BJ (cell line): Measurements from ENCODE around the gene TWF2. TPM values are rescaled to one million over a fixed set of nuclear protein-coding genes. Genes with fewer than 3 reads are reported as not detected.

Experiments
- CTCF ChIA-PET: fragments of 350-600 bp; formaldehyde crosslinking; extraction: SDS; loops from one replicate; lab custom pipeline; 2021; ENCODE audit warnings: antibody characterized with exemption, inconsistent platforms; lab: Yijun Ruan, JAX
- POLR2A ChIA-PET: fragments of 300-600 bp; sonication (Branson Sonifier 250); formaldehyde crosslinking; extraction: SDS; loops from one replicate; lab custom pipeline; 2021; ENCODE audit warnings: antibody characterized with exemption; lab: Charles Lee
- DNase-seq: peaks from one replicate; pipeline ENCODE4 v3.0.0-alpha.2; 2011; ENCODE audit warnings: low read depth
- H3K27me3 ChIP-seq: 2 replicates; pipeline ENCODE4 v1.6.0; 2011; ENCODE audit warnings: low read length; ENCODE audit not compliant: control insufficient read depth, insufficient read depth
- H3K36me3 ChIP-seq: 2 replicates; pipeline ENCODE4 v1.5.1; 2011; ENCODE audit warnings: low read length; ENCODE audit not compliant: control insufficient read depth, insufficient read depth
- H3K4me3 ChIP-seq: 2 replicates; pipeline ENCODE4 v1.5.1; 2011; ENCODE audit warnings: low read depth, mild to moderate bottlenecking, control low read depth, low read length
- polyA plus RNA-seq: library from polyadenylated mRNA; depleted of rRNA; stranded (reverse); fragments of >200 nt; gene quantifications from 2 replicates; pipeline ENCODE4 v1.2.3, GENCODE V29; 2011
- TF ChIP-seq, protein P1 (sequence below): IDR thresholded peaks from 2 replicates; pipeline ENCODE4 v1.5.1; 2011; ENCODE audit warnings: low read depth, mild to moderate bottlenecking, control low read depth, inconsistent platforms, low read length, moderate library complexity; ENCODE audit not compliant: insufficient read depth

TWF2 gene
- polyA plus RNA-seq, 1 experiment, result 205 TPM

DNA sequence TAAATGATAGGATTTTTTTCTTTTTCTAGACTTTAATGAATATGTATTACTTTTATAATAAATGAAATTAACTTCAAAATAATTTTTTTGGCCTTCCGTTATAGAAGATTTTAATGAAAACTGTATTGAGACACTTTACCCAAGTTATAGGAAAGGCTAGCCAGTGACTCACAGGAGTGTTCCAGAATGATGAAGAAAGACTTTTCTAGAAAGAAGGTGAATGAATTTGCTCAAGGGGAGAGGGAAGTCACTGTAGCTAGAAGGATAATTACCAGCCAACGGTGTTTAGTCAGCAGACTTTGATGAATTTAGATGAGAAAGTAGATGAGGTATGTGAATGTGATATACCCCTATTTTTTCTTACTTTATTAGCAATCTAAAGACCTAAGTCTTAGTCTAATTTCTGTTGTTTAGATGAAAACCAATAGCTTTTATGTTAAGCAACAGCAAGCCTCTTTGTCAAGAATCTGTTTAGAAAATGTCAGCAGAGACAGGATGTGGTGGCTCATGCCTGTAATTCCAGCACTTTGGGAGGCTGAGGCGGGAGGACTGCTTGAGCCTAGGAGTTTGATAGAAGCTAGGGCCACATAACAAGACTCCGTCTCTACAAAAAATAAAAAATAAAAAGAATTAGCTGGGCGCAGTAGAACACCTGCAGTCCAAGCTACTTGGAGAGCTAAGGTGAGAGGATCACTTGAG lies 37.8 kb downstream of the TWF2 start:
- POLR2A ChIA-PET, result interaction anchor here (0.6 kb wide), 1 partner anchor 79 kb away, joined by 3 read pairs; no protein-coding TSS in a partner anchor
- TF ChIP-seq, protein P1, sequence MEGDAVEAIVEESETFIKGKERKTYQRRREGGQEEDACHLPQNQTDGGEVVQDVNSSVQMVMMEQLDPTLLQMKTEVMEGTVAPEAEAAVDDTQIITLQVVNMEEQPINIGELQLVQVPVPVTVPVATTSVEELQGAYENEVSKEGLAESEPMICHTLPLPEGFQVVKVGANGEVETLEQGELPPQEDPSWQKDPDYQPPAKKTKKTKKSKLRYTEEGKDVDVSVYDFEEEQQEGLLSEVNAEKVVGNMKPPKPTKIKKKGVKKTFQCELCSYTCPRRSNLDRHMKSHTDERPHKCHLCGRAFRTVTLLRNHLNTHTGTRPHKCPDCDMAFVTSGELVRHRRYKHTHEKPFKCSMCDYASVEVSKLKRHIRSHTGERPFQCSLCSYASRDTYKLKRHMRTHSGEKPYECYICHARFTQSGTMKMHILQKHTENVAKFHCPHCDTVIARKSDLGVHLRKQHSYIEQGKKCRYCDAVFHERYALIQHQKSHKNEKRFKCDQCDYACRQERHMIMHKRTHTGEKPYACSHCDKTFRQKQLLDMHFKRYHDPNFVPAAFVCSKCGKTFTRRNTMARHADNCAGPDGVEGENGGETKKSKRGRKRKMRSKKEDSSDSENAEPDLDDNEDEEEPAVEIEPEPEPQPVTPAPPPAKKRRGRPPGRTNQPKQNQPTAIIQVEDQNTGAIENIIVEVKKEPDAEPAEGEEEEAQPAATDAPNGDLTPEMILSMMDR, result no peak
- no peak overlapping the region for H3K4me3 ChIP-seq

DNA sequence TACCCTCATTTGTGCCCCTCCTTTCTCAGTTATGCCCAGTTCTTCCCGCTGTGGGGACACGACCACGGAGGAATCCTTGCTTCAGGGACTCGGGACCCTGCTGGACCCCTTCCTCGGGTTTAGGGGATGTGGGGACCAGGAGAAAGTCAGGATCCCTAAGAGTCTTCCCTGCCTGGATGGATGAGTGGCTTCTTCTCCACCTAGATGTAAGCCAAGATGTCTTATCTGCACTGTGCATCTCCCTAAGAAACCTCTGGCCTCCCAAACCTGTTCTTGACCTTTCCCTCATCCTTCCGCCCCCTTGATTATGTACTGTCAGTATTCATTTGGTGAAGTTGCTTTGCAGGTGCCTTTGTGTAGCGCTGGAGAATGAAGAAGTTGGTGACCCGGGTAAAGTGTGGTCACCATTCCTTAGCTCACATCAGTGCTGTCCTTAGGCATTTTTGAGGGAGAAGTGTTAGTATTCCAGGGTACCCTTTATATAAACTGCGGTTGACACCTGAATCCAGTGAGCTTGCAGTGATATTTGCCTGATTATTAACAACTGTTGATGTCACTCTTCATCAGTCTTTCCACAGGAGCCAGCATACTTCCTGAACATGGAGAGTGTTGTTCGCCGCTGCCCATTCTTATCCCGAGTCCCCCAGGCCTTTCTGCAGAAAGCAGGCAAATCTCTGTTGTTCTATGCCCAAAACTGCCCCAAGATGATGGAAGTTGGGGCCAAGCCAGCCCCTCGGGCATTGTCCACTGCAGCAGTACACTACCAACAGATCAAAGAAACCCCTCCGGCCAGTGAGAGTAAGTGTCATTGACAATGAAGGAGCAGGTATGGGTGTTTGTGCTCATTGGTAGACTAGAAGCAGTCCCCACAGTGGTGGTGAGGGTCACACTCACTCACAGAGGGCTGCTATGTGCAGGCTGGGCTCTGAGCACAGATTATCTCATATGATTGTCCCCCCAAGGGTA lies 40.0 kb downstream of the TWF2 start:
- CTCF ChIA-PET, result interaction anchor here (1.0 kb wide), 1 partner anchor 144 kb away, joined by 3 read pairs; no protein-coding TSS in a partner anchor
- POLR2A ChIA-PET, result no interaction called here
- no peak for DNase-seq
- Histone ChIP-seq H3K4me3 (peak overlapping the region; percentile 95), H3K27me3 (no peaks in the 10 kb centered on the region), H3K36me3 (peaks cover 12% of the 10 kb centered on the region)
- TF ChIP-seq, protein P1, result no peak

More for the DNA sequence above, 37.8 kb downstream of the TWF2 start:
- DNase-seq, result no peak
- H3K36me3 ChIP-seq, result peaks cover 15% of the 10 kb centered on the region
- CTCF ChIA-PET, result interaction anchor here (0.6 to 2.8 kb wide), 8 partner anchors 13 to 1537 kb away, joined by 3 to 15 read pairs (median 3); partner anchors contain the start of gene TWF2
- no peaks in the 10 kb centered on the region for H3K27me3 ChIP-seq

DNA sequence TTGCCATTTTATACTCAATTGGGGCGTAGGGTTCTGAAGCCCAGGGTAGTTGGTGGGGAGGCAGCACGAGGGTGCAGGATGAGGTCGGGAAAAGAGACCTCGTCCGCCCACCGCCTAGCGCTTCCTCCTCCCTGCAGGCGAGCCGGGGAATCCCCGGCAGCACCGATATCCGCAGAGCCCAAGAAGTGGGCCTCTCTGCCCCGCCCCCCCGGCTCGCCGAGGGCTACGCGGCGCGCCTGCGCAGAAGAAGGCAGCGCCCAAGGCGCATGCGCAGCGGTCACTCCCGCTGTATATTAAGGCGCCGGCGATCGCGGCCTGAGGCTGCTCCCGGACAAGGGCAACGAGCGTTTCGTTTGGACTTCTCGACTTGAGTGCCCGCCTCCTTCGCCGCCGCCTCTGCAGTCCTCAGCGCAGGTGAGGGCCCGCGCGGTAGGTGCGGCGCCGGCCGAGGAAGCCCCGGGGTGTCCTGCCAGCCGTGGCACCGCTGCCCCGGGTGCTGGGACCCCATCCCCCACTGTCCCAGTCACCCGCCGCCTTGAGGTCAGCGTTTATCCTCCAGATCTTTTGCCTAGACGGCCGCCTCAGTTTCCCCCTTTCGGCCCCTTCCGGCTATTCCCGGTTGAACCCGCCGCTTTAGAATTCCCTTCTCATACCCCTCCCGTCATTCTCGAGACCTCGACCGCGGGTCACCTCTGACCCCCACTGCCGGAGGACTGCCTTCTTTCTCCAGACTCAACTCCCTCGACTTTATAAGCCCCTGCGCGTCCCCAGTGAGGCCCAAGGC lies 40.9 kb downstream of the TWF2 start, which contains the start of gene ALAS1:
TSS of gene ALAS1 (plus strand) at position 319 of the 784 bp plus-strand sequence. CDS start 1,082 bp downstream, outside the sequence.
- peak within 1 kb of the TSS; percentile 95 for H3K4me3 ChIP-seq
- peak; percentile 47 for DNase-seq
- ChIA-PET CTCF (interaction anchor here (1.0 to 1.9 kb wide), 4 partner anchors 9 to 41 kb away, joined by 4 to 7 read pairs (median 4); partner anchors contain the start of gene TWF2), POLR2A (no interaction called here)
- peaks cover 10% of the 10 kb centered on the region for H3K36me3 ChIP-seq
- TF ChIP-seq, protein P1, result 0 out of 2 replicates have a peak, but pooled peaks have one; percentile 17
- no peaks in the 10 kb centered on the region for H3K27me3 ChIP-seq

DNA sequence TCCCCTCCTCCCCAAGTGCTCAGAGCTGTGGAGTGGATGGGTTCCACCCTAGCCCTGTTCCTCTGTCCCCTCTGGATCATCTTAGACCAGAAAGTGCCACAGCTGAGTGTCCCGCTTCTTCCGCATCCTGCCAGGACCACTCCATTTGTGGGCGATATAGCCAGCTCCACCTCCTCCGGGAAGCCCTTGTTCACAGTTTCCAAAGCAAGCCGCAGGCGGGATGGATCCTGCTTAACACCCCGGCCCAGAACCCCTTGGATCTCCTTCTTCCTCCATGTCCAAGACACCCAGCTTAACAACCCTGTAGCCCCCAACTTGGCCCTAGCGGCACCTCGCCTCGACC lies 41.5 kb downstream of the TWF2 start:
- CTCF ChIA-PET, result interaction anchor here (1.0 to 1.9 kb wide), 6 partner anchors 10 to 81 kb away, joined by 3 to 7 read pairs (median 4); partner anchors contain the start of genes POC1A, TWF2 and WDR82
- Histone ChIP-seq H3K4me3 (peak overlapping the region; percentile 95), H3K27me3 (no peaks in the 10 kb centered on the region), H3K36me3 (peaks cover 6% of the 10 kb centered on the region)
- TF ChIP-seq, protein P1, result no peak
- POLR2A ChIA-PET, result interaction anchor here (0.6 kb wide), 1 partner anchor 92 kb away, joined by 3 read pairs; no protein-coding TSS in a partner anchor
- DNase-seq, result no peak
